ENCODE results near the gene B4GALNT4.
"Not testable (repeated sequence)": the region's sequence is repeated elsewhere in the genome, so short reads cannot be mapped to it uniquely, and the experiment has no call there.

GRCh38 chr11:349270-349954 is 19.9 kb upstream of the B4GALNT4 start:
- TF ChIP-seq POLR2A (IDR thresholded peaks at IDR 0.05; ENCODE audit: low read length); MYC (IDR thresholded peaks at IDR 0.05; ENCODE audit: borderline replicate concordance, low read length); RAD21 (conservative IDR thresholded peaks at IDR 0.05 in 1 of 2, IDR thresholded peaks at IDR 0.05 in 1 of 2); REST (IDR thresholded peaks at IDR 0.05); BHLHE40 (IDR thresholded peaks at IDR 0.05; ENCODE audit: low read depth, low read length); SREBF2 (IDR thresholded peaks at IDR 0.05); KDM1A (IDR thresholded peaks at IDR 0.05; ENCODE audit: low read depth); CEBPB (IDR thresholded peaks at IDR 0.05); MAFK (IDR thresholded peaks at IDR 0.05; ENCODE audit: partially characterized antibody); MAX (IDR thresholded peaks at IDR 0.05): not testable (repeated sequence)
- TF ChIP-seq, protein P1, sequence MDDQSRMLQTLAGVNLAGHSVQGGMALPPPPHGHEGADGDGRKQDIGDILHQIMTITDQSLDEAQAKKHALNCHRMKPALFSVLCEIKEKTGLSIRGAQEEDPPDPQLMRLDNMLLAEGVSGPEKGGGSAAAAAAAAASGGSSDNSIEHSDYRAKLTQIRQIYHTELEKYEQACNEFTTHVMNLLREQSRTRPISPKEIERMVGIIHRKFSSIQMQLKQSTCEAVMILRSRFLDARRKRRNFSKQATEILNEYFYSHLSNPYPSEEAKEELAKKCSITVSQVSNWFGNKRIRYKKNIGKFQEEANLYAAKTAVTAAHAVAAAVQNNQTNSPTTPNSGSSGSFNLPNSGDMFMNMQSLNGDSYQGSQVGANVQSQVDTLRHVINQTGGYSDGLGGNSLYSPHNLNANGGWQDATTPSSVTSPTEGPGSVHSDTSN (IDR thresholded peaks at IDR 0.05), result not testable (repeated sequence)
- TF ChIP-seq, protein P2, sequence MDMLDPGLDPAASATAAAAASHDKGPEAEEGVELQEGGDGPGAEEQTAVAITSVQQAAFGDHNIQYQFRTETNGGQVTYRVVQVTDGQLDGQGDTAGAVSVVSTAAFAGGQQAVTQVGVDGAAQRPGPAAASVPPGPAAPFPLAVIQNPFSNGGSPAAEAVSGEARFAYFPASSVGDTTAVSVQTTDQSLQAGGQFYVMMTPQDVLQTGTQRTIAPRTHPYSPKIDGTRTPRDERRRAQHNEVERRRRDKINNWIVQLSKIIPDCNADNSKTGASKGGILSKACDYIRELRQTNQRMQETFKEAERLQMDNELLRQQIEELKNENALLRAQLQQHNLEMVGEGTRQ (IDR thresholded peaks at IDR 0.05), result not testable (repeated sequence)
- TF ChIP-seq, protein P3, sequence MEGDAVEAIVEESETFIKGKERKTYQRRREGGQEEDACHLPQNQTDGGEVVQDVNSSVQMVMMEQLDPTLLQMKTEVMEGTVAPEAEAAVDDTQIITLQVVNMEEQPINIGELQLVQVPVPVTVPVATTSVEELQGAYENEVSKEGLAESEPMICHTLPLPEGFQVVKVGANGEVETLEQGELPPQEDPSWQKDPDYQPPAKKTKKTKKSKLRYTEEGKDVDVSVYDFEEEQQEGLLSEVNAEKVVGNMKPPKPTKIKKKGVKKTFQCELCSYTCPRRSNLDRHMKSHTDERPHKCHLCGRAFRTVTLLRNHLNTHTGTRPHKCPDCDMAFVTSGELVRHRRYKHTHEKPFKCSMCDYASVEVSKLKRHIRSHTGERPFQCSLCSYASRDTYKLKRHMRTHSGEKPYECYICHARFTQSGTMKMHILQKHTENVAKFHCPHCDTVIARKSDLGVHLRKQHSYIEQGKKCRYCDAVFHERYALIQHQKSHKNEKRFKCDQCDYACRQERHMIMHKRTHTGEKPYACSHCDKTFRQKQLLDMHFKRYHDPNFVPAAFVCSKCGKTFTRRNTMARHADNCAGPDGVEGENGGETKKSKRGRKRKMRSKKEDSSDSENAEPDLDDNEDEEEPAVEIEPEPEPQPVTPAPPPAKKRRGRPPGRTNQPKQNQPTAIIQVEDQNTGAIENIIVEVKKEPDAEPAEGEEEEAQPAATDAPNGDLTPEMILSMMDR (IDR thresholded peaks at IDR 0.05), result not testable (repeated sequence)
